COLO668 (cell line): ENCODE measurements around the gene RAPGEF1.
"Not testable (repeated sequence)": the region's sequence is repeated elsewhere in the genome, so short reads cannot be mapped to it uniquely, and the experiment has no call there.

Experiments used
- DNase-seq: peaks from one replicate; lab custom pipeline; 2025; ENCODE audit not compliant: unreplicated experiment; lab: John Stamatoyannopoulos, UW

Gene RAPGEF1

GRCh38 chr9:131575946-131576853 lies 163.7 kb downstream of the RAPGEF1 start:
- no peak for DNase-seq

GRCh38 chr9:131574730-131575640 lies 164.9 kb downstream of the RAPGEF1 start:
- no peak for DNase-seq

GRCh38 chr9:131567910-131568309 lies 172.0 kb downstream of the RAPGEF1 start:
- no peak for DNase-seq

- DNase-seq = no peak
Measured at GRCh38 chr9:131566158-131566557, 173.7 kb downstream of the RAPGEF1 start.

GRCh38 chr9:131565369-131565768 lies 174.5 kb downstream of the RAPGEF1 start:
- no peak for DNase-seq

- no peak for DNase-seq
Measured at GRCh38 chr9:131562032-131562959, 177.6 kb downstream of the RAPGEF1 start.

GRCh38 chr9:131559421-131560000 lies 180.4 kb downstream of the RAPGEF1 start:
- no peak for DNase-seq

- no peak for DNase-seq
Measured at GRCh38 chr9:131557855-131558548, 181.9 kb downstream of the RAPGEF1 start.

GRCh38 chr9:131555841-131556673 lies 183.8 kb downstream of the RAPGEF1 start:
- no peak for DNase-seq

GRCh38 chr9:131554843-131555351 lies 185.0 kb downstream of the RAPGEF1 start:
- no peak for DNase-seq

- DNase-seq = no peak
Measured at GRCh38 chr9:131554087-131554842, 185.6 kb downstream of the RAPGEF1 start.

GRCh38 chr9:131552030-131552429 lies 187.8 kb downstream of the RAPGEF1 start:
- DNase-seq = no peak

GRCh38 chr9:131550465-131550864 lies 189.4 kb downstream of the RAPGEF1 start:
- DNase-seq = not testable (repeated sequence)

- not testable (repeated sequence) for DNase-seq
Measured at GRCh38 chr9:131549186-131549585, 190.7 kb downstream of the RAPGEF1 start.

- peak; percentile 73 for DNase-seq
Measured at GRCh38 chr9:131546336-131547084, 193.4 kb downstream of the RAPGEF1 start.

GRCh38 chr9:131545786-131546335 lies 194.0 kb downstream of the RAPGEF1 start:
- DNase-seq = peak; percentile 65
